Central memory CD4-positive, alpha-beta T cell (primary cell): ENCODE results near the gene C15orf62.

Source experiments
- DNase-seq: peaks from one replicate; pipeline ENCODE4 v3.0.0; 2022

C15orf62 gene

DNA sequence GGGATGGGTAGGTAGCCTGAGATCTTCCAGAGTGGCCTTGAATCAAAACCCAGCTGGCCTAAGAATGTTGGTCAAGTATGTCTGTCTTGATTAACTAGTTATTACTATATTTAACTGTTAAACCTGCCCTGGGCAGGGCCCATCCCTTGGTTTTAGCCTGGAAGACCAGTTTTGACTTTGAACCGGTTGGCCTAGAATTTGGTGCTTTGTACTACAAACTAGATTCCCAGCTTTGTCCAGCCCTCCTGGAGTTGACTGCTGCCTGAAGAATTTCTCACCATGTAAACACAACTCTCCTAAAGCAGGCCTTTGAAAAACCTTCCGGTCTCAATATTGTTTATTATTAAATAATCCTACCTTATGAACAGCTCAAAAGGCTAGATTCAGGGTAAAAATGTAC lies 16.0 kb downstream of the C15orf62 start:
- DNase-seq = no peak

DNA sequence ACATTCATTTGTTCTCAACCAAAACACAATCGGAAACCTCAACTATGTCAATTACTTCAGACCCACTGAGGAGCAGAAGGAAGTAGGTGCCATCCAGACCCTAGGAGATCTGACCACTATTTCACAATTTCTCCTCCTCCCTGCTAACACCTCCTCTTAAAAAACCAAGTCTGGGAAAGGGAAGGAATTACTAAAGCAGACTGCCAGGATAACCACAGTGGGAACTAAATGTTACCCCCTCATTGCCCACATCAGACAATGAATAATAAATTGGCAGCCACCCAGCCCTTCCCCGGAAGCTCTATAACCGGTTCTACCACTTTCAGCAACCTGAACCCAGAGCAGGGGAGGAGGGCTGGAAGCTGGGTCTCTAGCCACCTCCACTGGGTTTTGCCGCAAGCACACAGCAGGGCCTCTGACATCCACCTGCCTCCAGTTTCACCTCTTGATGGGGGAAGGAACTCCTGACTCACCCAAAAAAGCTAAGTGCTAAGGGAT lies 17.6 kb downstream of the C15orf62 start:
- DNase-seq = peak; percentile 45

DNA sequence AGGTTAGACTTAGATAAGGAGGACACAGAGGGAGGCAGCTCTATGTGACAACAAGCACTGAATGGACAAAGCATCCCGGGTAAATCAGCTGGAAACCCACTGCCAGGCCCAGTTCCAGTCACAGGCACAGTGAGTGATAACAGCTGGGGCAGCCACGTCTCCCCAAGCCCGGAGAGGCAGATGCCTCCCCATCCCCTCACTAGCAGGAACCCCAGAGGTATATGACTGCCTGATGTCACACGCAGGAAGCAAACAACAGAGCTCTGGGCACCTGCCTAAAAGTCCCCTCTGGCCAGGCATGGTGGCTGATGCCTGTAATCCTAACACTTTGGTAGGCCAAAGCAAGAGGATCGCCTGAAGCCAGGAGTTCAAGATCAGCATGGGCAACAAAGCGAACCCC lies 18.2 kb downstream of the C15orf62 start:
- DNase-seq = no peak

DNA sequence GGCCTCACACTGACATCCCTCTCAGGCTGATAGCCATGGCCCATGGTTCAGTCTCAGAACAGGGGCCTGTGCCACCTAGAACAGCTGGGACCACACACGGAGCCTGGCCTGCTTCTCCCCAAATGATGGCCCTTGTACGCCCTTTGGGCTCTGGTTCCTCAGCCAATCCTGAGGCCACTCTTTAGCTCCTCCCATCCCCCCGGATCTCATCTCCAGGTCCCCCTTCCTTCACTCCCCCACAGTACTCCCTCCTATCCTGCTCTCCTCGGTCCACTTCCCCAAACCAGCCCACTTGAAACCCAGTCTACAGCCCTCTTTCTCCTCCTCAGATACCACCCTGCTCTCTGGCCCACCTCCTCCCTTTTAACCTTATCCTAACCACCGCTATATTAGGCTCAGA lies 19.3 kb downstream of the C15orf62 start:
- no peak for DNase-seq

DNA sequence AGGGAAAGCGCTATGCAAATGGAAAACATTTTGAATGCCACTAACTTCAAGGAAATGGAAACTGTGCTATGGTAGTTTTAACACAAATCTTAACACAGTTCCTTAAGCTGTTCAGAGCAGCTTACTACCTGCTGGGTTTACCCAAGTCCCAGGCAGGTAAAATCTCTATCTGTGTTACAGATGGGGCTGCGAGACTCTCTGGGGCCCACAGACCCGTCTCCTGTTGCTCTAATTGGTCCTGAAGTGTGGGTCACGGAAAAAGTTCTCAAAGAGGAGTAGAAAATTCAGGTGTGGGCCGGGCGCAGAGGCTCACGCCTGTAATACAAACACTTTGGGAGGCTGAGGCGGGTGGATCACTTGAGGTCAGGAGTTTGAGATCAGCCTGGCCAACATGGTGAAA lies 20.2 kb downstream of the C15orf62 start:
- no peak for DNase-seq

DNA sequence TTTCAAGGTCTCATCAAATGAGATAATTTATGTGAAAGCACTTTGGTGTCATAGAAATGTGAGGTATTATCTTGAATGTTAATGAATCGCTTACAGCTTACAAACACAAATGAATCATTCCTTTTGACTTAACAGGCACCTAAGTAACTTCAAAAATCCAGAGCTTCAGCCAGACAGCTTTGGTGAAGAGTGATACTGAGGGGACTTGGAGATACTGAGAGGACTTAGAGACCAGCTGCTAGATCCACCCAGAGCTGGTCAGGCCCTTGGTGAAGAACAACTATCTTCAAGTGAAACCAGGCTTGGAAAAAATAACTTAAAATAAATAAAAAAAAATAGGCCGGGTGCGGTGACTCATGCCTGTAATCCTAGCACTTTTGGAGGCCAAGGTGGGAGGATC lies 20.9 kb downstream of the C15orf62 start:
- DNase-seq = no peak

DNA sequence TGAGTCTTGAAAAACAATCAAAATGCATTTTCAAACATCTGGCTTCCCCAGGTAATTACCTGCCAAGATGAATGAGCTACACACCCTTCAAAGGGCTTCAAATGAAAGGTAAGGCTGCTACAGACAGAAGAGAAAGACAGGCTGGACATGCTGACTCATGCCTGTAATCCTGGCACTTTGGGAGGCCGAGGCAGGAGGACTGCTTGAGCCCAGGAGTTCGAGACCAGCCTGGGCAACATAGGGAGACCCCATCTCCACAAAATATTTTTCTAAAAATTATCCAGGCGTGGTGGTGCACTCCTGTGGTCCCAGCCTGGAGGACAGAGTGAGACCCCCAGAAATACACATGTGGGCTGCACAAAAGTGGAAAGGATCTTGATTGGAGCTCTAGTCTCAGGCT lies 22.6 kb downstream of the C15orf62 start:
- no peak for DNase-seq

DNA sequence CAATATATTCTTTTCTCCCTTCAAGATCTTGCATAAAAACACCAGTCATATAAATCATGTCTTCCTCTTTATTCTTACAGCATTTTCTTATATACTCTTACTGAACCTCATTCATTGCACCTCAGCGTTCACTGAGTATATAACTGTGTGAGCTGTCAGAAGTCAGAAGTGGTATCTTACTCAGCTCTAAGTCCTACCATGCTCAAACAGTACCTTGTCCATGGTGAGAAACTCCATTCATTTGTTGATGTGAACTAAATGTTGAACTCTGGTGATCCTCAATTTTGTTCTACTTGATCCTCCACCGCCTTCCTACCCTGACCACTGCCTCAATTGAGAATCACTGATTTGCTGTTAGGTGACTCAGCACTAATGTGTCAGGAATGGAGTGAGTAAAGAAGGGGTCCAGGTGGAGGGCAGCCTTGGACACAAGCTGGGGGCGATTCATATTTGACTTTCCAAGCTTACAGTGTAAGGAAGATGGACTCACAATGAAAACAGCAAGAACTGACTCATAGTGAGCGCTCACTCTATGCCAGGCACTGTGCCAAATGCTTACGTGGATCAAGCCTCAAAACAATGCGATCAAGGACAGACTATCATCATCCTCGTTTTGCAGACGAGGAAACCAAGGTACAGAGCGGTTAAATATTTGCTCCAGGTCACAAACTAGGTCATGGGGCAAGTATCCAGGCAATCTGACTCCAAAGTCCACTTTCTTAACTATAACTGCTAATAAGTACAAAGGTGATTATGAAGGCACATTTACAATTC lies 23.6 kb downstream of the C15orf62 start:
- DNase-seq = no peak

DNA sequence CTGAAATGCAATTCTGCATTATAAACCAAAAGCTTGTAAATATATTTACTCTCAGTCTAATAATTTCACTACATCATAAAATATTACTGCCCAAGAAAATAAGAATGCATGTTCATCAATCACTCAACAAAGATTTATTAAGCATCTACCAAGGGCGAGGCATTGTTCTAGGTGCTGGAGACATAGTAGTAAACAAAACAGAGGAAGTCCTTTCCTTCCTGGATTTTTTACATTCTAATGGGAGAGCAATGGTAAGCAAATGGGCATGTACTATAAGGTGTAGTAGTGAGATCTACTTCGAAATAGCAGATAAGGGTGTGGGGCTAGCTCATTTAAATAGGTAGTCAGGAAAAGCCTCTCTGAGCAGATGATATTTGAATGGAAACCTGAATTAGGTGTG lies 26.3 kb downstream of the C15orf62 start:
- no peak for DNase-seq

DNA sequence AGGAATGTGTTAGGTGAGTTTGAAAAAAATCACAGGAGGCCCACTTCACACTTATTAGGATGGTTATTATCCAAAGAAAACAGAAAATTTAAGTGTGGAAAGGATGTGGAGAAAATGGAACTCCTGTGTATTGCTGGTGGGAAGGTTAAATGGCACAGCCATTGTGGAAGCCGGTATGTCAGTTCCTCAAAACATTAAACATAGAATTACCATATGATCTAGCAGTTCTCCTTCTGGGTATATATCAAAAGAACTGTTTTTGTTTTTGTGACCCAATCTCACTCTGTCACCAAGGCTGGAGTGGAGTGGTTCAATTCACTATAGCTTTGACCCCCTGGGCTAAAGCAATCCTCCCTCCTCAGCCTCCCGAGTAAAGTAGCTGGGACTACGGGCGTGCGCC lies 26.7 kb downstream of the C15orf62 start:
- no peak for DNase-seq

DNA sequence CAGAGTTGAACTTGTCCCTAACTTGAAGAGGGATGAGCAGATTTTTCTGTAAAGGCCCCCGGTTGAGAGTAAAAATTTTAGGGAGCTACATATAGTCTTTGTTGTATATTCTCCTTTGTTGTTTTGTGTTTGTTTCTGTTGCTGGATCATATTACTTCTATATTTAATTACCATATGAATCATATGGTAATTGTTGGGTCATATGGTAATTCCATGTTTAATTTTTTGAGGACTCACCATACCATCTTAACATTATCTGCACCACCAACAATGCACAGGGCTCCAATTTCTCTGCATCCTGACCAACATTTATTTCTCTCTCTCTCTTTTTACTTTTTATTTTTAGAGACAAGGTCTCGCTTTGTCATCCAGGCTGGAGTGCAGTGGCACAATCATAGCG lies 29.7 kb downstream of the C15orf62 start:
- DNase-seq = no peak

DNA sequence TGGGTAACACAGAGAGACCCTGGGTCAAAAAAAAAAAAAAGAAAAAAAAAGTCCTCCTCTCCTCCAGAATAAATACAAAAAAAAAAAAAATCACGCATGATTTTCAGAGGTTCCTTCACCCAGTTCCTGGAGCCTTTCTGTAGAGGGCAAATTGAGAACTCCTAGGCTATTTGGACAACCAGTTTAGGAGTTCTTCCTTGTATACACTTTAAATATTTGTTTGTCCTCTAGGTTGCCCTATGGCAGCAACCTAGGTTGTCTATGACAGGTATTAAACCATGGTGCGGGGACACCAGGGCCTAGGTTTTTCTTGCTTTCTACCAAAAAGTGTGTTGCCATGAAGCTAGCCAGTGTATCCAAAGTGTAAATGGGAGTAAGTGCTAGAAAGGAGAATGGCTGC lies 33.3 kb downstream of the C15orf62 start:
- DNase-seq = no peak

DNA sequence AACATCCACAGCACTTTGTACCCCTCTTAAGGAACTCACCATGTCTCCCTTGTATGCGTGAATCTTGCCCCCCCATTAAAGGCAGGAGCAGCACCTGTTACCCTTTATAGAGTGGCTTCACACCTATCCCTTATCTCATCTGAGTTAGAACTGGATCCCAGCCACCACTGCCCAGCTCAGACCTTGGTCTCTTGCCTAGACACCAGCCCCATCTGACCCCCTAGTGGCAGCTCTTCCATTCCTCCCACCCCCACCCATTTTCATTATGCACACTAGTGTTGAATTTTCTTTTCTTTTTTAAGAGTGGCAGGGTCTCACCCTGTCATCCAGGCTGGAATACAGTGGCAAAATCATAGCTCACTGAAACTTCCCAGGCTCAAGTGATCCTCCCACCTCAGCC lies 33.9 kb downstream of the C15orf62 start:
- no peak for DNase-seq

DNA sequence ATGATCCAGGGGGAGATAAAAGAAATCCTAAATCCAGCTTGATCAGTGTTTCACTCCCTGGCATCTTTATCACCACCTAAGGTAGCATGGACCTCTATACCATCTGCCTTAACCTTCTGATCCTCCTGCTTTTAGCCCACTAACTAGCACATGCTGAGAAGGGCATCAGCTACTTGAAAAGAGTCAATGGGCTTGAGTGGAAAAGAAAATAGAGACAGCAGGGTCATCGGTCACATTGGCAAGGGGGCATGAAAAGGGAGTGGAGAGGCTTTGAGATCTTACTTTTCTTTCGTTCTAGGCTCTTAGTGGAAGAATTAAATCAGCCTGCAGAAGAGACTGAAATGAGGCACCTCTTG lies 36.9 kb downstream of the C15orf62 start:
- DNase-seq = no peak

DNA sequence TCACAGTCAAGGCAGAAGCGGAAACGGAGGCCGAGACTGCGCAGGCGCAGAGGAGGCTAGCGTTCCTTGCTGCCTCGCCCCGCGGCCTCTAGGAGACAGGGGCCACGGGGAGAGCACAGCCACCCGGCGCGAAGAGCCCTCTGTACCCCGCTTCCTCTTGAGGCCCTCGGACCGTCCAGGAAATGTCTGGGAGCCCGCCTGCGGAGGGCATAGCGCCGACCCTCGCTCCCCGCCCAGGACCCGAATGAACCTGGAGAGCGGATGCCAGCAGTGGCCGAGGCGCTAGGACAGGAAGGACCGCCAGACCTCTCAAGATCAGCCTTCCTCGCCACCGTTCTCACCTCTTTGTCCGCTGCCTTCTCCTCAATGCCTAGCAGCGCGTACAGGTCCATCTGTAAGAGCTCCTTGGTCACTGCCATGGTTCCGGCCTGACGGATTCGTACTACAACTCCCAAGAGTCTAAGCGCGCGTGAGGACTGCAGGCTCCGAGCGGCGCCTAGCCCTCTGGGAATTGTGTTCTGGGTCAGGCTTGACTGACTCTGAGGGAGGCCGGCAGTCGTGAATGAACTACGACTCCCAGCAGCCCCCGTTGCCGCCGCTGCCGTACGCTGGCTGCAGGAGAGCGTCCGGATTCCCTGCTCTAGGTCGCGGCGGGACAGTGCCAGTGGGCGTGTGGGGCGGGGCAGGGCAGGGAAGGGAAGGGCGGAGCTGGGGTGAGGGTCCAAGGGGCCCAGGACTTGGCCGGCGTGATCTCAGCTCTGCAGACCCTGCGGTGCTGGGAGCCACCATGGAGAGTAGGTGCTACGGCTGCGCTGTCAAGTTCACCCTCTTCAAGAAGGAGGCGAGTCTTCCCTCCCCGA lies 37.5 kb downstream of the C15orf62 start, which contains the start of the genes DNAJC17 and ZFYVE19:
Gene DNAJC17 (minus strand): TSS at position 446 of the 860 bp plus-strand sequence. CDS start 27 bp downstream, at position 419.
Gene ZFYVE19 (plus strand): TSS at position 62 of the 860 bp plus-strand sequence. CDS start 501 bp downstream, at position 563.
- DNase-seq = peak; percentile 91

DNA sequence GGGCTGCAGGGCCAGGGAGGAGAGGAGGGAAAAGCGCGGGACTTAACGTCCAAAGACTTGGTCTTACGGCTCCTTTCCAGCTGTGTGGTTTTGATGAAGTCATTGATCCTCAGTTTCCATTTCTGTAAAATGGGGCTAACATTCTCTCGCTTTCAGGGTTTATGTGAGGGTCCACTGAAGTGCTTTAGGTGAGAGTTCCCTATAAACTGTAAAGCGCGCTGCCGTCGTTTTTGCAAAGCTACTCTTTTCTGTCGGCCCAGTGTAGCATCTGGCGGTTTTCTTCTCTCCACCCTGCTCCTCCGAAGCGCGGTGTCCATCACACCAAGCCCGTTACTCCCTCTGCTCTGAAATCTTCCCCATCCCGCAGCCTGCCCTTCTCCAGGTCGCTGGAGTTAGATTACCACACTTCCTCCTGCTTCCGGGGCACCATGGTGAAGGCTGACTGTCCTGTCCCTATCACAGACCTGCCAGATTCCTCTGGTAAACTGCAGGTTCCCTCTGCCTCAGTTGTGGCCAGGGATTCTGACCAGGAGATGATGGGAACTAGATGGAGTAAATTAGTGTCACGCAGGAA lies 38.2 kb downstream of the C15orf62 start:
- no peak for DNase-seq

DNA sequence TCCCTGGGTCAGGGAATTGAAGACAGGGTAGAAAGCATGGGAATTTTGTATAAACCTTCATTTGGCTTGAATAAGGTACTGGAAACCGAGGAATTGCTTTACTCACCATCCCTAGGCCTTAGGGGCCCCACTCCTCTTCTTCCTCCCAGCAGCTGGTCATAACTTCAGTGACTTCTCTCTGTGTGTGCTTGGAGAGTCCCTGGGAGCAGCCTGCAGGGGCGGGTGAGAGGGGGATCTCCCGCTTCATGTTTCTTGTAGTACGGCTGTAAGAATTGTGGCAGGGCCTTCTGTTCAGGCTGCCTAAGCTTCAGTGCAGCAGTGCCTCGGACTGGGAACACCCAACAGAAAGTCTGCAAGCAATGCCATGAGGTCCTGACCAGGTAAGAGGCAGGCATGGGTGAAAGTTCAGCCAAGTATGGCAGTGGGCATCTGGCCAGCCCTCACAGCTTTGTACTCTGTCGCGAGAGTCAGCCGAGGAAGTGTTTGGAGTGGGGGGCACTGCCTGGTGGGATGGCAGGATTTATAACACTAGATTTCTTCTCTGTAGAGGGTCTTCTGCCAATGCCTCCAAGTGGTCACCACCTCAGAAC lies 39.2 kb downstream of the C15orf62 start:
- no peak for DNase-seq

DNA sequence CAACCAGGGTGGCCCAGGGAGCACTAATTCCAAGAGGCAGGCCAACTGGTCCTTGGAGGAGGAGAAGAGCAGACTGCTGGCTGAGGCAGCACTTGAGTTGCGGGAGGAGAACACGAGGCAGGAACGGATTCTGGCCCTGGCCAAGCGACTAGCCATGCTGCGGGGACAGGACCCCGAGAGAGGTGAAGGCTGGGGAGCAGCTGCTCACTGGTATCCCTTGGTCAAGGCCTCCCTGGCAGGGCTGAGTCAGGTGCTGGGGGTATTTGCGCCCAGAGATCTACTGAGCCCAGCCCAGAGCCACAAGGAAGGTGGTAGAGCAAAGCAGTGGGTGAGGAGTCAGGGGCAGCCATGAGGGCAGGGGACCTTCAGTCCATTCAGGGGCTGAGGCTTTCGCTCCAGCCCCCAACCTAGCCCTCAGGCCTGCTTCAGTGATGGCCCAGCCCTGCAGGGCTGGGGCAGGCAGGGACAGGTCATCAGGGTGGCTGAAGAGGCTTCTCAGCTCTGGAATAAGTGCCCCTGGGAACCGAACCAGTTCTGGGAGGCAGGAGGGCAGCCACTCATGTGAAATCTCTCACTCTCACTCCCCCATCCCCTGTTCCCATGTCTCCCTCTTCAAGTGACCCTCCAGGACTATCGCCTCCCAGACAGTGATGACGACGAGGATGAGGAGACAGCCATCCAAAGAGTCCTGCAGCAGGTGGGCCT lies 43.1 kb downstream of the C15orf62 start:
- no peak for DNase-seq

DNA sequence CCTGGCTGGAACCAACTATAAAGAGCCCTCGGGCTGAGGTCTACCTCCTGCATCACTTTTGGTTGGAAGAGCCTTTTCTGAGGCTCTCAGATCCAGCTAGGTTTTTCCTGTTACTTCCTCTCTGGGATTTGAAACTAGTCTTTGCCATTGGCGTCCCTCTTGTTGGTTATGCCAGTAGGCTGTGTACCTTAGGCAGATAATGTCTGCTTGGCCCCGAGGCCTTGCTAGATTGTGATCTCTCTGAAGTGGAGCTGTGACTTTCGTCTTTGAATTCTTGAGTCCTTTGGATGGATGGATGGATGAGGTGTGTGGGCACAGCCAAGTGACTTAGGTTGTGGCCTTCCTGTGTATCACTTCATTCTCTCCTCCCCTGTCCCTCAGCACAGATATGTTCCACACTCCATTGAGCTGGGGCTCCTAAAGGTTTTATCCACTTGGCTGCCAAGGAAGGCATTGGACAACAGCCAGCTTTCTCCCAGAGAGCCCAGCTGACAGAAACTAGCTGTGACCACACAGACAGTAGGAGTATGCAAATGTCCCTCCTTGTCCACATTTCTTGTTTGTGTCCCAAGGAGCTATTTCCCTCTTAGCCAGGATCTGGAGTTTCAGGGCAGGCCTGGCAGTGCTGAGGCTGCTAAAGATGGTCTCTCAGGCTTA lies 45.4 kb downstream of the C15orf62 start:
- no peak for DNase-seq

DNA sequence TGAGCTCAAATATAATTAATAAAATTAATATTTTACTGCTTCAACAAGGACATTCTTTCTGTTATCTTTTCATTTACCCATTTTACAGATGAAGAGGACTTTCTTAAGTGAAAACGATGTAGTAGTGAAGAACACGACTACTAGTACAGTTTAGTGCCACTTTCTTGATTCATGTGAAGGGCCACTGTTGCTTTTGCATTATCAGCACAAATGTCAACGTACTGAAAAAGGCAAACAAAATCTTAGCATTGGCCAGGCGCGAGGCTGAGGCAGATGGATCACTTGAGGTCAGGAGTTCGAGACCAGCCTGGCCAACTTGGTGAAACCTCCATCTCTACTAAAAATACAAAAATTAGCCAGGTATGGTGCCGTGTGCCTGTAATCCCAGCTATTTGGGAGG lies 49.3 kb downstream of the C15orf62 start:
- no peak for DNase-seq

DNA sequence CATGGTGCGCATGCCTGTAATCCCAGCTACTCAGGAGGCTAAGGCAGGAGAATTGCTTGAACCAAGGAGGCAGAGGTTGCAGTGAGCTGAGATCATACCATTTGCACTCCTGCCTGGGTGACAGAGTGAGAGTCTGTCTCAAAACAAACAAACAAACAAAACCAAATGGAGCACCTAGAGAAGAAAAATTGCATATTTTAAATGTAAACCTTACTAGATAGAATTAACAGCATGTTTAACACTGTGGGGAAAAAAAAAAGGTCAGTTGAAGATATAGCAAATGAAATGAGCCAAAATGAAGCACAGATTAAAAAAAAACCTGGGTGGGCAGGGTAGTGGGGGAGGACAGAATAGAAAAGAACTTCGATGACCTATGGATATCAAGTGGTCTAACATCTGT lies 51.4 kb downstream of the C15orf62 start:
- DNase-seq = no peak
